Dendritic cell treated with granulocyte-macrophage colony-stimulating factor and Interleukin-4, amounts not matched to agents 40 ng/mL and 50 ng/mL, for 4 days (primary cell): ENCODE data around the gene WBP1L.
"Not testable (repeated sequence)": the region's sequence is repeated elsewhere in the genome, so short reads cannot be mapped to it uniquely, and the experiment has no call there.

Experiments used
- H3K27ac Mint-ChIP-seq: one replicate; pipeline ENCODE4 v1.8.0; 2022; ENCODE audit warnings: mild to moderate bottlenecking, mixed read lengths
- H3K27me3 Mint-ChIP-seq: one replicate; pipeline ENCODE4 v1.8.0; 2022; ENCODE audit warnings: mild to moderate bottlenecking, mixed read lengths
- H3K36me3 Mint-ChIP-seq: one replicate; pipeline ENCODE4 v1.8.0; 2022; ENCODE audit warnings: low read depth, mixed read lengths
- H3K4me1 Mint-ChIP-seq: one replicate; pipeline ENCODE4 v1.8.0; 2022; ENCODE audit warnings: low read depth, mixed read lengths
- H3K4me3 Mint-ChIP-seq: one replicate; pipeline ENCODE4 v1.8.0; 2022; ENCODE audit warnings: mild to moderate bottlenecking, moderate library complexity, mixed read lengths
- H3K9me3 Mint-ChIP-seq: one replicate; pipeline ENCODE4 v1.8.0; 2022; ENCODE audit warnings: mixed read lengths
- intact Hi-C: fragments of 100-400 bp; cut with micrococcal nuclease; formaldehyde crosslinking; loops from one replicate; pipeline ENCODE4 v1.15.0; 2022

The WBP1L gene

DNA sequence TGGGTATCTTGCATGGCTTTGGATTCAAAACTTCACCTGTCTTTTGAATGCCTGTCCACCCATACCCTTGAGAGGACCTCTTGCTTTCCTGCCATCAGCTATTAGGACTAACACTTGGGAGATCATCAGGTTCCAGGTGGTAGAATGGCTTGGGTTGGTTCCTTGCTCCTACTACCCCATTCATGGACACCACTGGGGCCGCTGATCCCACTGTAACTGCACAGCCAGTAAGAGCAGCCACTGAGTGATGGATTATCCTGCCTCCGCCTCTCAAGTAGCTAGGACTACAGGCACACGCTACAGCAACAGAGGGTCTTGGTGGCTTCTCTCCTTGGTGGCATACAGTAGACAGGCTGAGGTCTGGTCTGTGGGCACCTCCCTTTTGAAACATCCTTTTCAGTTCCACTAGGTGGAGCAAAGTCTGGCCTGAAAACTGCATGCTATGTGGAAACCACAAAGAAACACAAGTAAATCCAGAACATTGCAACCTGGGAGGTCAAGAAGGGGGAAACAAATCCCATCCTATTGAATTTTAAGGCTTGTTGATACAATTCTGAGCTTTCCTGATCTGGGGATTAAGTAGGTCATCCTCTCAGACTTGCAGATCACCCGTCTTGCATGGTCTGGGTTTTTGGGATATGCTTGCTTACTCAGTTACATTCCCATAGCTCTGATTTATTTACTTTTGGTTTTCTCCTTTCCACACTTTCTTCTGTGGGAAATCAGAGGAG lies 9.4 kb downstream of the WBP1L start:
- intact Hi-C loops: loop anchor here (5.0 kb wide), 1 partner anchor 34 kb away; no protein-coding TSS in a partner anchor
- no peaks in the 10 kb centered on the region for H3K27me3 Mint-ChIP-seq
- no peaks in the 10 kb centered on the region for H3K9me3 Mint-ChIP-seq
- H3K4me1 Mint-ChIP-seq: peaks cover 49% of the 10 kb centered on the region
- peaks cover 39% of the 10 kb centered on the region for H3K36me3 Mint-ChIP-seq
- H3K27ac Mint-ChIP-seq: peak overlapping the region; percentile 56
- no peak overlapping the region for H3K4me3 Mint-ChIP-seq

DNA sequence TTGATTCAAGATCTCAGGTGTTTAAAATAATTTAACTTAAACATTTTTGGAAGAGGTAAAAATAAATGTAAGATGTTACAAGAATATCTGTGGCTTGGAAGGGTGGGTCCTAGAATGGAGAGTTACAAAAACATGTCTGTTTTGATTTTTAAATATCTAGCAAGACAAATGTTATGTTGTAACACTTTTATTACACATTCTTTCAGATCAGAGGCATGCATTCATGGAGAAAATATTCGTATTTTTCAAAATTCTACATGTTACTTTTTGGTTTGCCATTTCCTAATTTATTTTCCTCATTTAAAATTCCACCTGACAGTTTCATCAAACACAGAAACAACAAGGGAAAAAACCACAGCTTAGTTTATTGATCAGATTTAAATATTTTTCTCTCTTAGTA lies 10.0 kb downstream of the WBP1L start:
- Mint-ChIP-seq H3K36me3 (peaks cover 39% of the 10 kb centered on the region), H3K4me3 (no peak overlapping the region), H3K27me3 (no peaks in the 10 kb centered on the region), H3K9me3 (no peaks in the 10 kb centered on the region), H3K27ac (no peak overlapping the region), H3K4me1 (peaks cover 49% of the 10 kb centered on the region)
- intact Hi-C loops: loop anchor here (5.0 kb wide), 1 partner anchor 34 kb away; no protein-coding TSS in a partner anchor

DNA sequence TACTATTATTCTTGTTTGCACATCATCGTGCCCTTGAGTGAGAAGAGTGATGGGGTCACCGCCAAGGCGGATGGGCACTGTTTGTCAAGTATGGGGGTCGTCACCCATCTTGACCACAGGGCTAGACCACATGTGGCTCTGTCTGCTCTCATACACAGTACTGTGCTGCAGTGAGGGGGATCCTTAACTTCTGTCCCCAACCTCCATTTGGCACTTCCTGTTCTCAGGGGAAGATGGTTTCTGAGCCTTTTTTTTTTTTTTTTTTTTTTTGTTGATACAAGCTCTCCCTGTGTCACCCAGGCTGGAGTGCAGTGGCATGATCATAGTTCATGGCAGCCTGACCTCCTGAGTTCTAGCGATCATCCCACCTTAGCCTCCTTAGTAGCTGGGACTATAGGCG lies 13.6 kb downstream of the WBP1L start:
- Mint-ChIP-seq H3K9me3 (no peaks in the 10 kb centered on the region), H3K4me3 (no peak overlapping the region), H3K36me3 (peaks cover 43% of the 10 kb centered on the region), H3K27ac (no peak overlapping the region), H3K27me3 (no peaks in the 10 kb centered on the region), H3K4me1 (peaks cover 50% of the 10 kb centered on the region)
- intact Hi-C loops: no loop called here

DNA sequence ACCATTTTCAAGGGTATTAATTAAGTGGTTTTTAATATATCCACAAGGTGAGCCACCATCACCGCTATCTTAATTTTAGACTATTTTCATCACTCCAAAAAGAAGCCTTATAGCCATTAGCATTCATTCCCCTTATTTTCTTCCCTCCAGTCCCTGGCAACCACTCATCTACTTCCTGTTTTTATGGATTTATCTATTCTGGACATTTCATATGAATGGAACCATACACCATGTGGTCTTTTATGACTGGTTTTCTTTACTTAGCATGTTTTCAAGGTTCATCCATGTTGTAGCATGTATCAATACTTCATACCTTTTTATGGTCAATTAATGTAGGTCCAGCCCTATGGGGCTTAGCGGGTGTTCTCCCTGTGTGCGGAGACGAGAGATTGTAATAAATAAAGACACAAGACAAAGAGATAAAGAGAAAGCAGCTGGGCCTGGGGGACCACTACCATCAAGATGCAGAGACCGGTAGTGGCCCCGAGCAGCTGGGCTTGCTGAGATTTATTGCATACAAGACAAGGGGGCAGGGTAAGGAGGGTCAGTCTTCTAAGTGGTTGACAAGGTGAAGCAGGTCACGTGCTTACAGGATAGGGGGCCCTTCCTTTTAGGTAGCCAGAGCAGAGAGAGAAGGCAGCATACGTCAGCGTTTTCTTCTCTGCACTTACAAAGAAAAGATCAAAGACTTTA lies 14.6 kb downstream of the WBP1L start:
- Mint-ChIP-seq H3K27me3 (no peaks in the 10 kb centered on the region), H3K27ac (peak overlapping the region; percentile 59), H3K4me1 (peaks cover 45% of the 10 kb centered on the region), H3K4me3 (peak overlapping the region; percentile 42), H3K9me3 (no peaks in the 10 kb centered on the region), H3K36me3 (peaks cover 46% of the 10 kb centered on the region)
- intact Hi-C loops: no loop called here

DNA sequence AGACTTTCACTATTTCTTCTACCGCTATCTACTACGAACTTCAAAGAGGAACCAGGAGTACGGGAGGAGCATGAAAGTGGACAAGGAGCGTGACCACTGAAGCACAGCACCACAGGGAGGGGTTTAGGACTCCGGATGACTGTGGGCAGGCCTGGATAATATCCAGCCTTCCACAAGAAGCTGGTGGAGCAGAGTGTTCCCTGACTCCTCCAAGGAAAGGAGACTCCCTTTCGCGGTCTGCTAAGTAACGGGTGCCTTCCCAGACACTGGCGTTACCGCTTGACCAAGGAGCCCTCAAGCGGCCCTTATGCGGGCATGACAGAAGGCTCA lies 15.2 kb downstream of the WBP1L start:
- Mint-ChIP-seq H3K27ac (peak overlapping the region; percentile 59), H3K4me1 (peaks cover 42% of the 10 kb centered on the region), H3K36me3 (peaks cover 49% of the 10 kb centered on the region)
- H3K4me3 Mint-ChIP-seq, H3K9me3 Mint-ChIP-seq, intact Hi-C loops, H3K27me3 Mint-ChIP-seq: not testable (repeated sequence)

DNA sequence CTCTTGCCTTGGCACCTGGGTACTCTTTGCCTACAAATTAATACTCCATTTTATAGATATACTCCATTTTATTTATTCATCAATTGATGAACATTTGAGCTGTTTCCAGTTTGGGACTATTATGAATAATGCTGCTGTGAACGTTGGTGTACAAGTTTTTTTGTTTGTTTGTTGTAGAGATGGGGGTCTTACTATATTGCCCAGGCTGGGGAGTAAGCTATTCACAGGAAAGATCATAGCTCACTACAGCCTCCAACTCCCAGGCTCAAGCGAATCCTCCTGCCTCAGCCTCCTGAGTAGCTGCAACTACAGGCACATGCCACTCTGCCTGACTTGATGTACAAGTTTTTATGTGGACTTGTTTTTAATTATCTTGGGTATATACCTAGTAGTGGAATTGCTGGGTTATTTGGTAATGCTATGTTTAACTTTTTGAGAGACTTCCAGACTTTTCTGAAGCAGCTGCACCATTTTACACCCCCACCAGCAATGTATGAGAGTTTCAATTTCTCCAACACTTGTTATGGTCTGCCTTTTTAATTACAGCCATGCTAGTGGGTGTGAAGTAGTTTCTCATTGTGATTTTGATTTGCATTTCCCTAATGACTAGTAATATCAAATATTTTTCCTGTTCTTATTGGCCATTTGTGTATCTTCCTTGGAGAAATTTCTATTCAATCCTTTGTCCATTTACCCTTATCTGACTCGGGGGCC lies 15.9 kb downstream of the WBP1L start:
- Mint-ChIP-seq H3K4me1 (peaks cover 42% of the 10 kb centered on the region), H3K4me3 (no peak overlapping the region), H3K36me3 (peaks cover 50% of the 10 kb centered on the region), H3K27me3 (no peaks in the 10 kb centered on the region), H3K9me3 (no peaks in the 10 kb centered on the region), H3K27ac (no peak overlapping the region)
- intact Hi-C loops: no loop called here

DNA sequence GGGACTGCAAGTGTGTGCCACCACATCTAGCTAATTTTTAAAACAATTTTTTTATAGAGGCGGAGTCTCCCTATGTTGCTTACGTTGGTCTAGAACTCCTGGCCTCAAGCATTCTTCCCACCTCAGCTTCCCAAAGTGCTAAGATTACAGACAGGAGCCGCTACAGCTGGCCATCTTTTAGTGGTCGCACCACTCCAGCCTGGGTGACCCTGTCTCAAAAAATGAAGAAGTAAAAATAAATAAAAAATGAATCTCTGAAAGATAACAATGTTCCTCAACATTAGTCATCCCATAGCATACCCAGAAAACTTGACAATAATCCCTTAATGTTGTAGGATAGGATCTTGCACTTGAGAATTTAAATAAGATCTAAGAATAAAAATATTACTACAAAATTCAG lies 18.2 kb downstream of the WBP1L start:
- Mint-ChIP-seq H3K9me3 (no peaks in the 10 kb centered on the region), H3K4me1 (peaks cover 37% of the 10 kb centered on the region), H3K27ac (no peak overlapping the region), H3K36me3 (peaks cover 60% of the 10 kb centered on the region), H3K27me3 (no peaks in the 10 kb centered on the region), H3K4me3 (no peak overlapping the region)
- intact Hi-C loops: no loop called here

DNA sequence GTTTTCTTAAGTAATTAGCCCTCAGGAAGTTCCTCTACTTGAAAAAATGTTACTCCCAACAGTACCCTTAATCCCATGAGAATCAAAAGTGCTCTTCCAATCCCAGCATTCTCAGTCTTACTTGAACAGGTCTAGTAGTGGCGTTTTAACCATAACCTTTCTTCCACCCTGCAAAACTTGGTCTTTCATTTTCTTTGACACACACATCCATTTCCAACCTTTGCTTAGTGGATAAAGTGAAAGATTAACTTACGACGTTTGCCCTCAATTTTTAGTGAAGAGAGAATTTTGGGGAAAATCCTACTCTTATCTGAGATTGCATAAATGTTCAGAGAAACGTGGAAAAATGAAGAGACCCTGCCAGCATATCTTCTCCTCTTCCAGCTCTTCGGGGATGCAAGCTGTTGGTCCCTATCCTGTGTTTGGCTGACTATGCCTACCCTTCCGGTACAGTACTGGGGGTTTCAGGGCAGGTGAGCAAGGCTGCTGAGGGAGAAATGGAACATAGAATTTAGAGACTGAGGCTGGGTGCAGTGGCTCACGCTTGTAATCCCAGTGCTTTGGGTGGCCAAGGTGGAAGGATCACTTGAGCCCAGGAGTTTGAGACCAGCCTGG lies 18.8 kb downstream of the WBP1L start:
- Mint-ChIP-seq H3K27ac (no peak overlapping the region), H3K36me3 (peaks cover 60% of the 10 kb centered on the region)

DNA sequence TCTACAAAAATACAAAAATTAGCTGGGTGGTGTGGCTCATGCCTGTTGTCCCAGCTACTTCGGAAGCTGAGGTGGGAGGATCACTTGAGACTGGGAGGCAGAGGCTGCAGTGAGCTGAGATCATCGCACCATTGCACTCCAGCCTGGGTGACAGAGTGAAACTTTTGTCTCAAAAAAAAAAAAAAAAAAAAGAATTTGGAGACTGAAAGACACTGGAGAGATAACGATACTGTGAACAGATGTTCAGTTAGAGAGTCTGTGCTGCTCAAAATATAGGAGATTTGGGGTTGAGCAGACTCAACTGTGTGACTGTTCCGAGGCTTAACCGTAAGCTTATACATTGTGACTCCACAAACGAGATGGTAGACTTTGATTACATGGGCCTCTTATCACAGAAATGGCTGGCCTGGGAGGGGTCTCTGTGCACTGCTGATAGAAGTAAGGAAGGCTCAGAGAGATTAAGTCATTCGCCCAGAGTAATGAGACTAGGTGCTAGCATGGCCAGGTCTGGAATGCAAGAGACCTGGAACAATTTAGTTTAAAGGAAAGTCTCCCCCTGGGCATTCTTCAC lies 19.4 kb downstream of the WBP1L start:
- Mint-ChIP-seq H3K27me3 (no peaks in the 10 kb centered on the region), H3K4me3 (no peak overlapping the region), H3K36me3 (peaks cover 60% of the 10 kb centered on the region), H3K27ac (no peak overlapping the region), H3K4me1 (peaks cover 32% of the 10 kb centered on the region), H3K9me3 (no peaks in the 10 kb centered on the region)
- intact Hi-C loops: no loop called here

More for the DNA sequence above, 18.8 kb downstream of the WBP1L start:
- Mint-ChIP-seq H3K4me3 (no peak overlapping the region), H3K27me3 (no peaks in the 10 kb centered on the region), H3K4me1 (peaks cover 35% of the 10 kb centered on the region), H3K9me3 (no peaks in the 10 kb centered on the region)
- intact Hi-C loops: no loop called here

DNA sequence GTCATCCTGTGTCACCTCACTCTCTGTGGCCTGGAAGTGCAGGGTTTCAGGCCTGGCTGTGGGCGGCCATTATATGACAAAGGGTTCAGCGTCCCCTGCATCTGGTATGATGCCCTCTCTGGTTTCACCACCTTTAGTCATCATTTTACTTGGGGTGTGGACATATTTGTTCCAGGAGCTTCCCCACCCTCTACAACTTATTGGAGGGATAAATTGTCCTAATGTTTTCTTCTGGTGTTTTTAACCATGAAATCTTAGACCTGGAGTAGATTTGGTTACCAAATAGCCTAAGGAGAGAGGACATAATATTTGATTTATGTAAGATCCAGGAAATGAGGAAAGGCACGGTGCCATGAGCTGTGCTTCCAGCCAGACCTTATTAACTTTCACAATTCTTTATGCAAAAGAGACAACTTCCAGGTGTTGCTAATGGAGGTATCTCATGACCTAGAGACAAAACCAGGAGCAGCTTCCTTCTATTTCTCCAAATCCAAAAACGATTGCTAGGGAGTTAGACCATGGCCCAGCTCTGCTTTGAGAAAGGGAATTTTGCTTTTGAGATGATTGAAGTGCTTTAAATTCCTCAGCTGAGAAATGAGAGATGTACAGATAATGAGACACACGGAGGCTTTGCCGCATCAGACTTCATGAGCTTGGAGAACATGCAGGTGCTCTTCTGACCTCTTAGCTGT lies 20.9 kb downstream of the WBP1L start:
- peaks cover 25% of the 10 kb centered on the region for H3K4me1 Mint-ChIP-seq
- H3K27me3 Mint-ChIP-seq: no peaks in the 10 kb centered on the region
- H3K36me3 Mint-ChIP-seq: peaks cover 58% of the 10 kb centered on the region
- H3K4me3 Mint-ChIP-seq: no peak overlapping the region
- no peak overlapping the region for H3K27ac Mint-ChIP-seq
- intact Hi-C loops: no loop called here
- H3K9me3 Mint-ChIP-seq: no peaks in the 10 kb centered on the region

DNA sequence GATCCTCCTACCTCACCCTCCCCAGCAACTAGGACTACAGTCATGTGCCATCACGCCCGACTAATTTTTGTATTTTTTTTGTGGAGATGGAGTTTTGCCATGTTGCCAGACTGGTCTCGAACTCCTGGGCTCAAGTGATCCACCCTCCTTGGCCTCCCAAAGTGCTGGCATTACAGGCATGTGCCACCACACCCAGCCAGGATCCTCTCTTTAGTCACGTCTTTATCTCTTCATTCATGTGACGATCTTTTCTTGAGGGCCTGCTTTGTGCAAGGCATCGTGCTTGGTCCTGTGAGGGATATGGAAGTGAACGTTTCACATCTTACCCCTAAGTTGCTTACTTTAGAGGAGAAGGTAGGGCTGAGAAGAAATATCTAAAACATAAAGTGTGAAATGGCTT lies 21.6 kb downstream of the WBP1L start:
- intact Hi-C loops: no loop called here
- H3K4me1 Mint-ChIP-seq: peaks cover 20% of the 10 kb centered on the region
- peaks cover 51% of the 10 kb centered on the region for H3K36me3 Mint-ChIP-seq
- H3K27ac Mint-ChIP-seq: no peak overlapping the region
- H3K4me3 Mint-ChIP-seq: no peak overlapping the region
- H3K9me3 Mint-ChIP-seq: no peaks in the 10 kb centered on the region
- H3K27me3 Mint-ChIP-seq: no peaks in the 10 kb centered on the region

DNA sequence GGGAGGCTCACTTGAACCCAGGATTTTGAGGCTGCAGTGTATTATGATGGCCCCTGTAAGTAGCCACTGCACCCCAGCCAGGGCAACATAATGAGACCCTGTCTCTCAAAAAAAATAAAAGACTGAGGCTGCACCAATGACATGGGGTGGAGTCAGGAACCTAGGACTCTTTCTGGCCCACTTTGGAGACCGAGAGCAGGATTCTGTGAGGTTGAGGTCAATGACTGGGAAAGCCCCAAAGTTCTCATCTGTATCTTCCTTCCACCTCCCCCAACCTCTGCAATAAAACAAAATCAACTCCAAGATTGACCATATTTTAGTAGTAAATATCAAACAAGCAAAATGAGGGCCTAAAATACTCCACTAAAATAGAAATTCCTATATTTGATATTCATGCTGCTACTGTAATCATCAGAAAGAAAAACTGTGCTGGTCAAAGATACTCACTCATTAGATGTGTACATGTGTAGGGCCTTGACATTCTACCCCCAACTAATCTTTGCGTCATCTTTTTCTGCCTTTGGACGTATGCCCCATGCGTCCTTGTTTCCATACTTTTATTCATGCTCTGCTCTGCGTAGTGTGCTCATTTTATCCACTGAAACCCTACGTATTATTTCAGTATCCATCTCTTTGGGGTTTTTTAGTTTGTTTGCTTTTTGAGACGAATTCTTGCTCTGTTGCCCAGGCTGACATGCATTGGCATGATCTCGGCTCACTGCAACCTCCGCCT lies 23.8 kb downstream of the WBP1L start:
- H3K4me1 Mint-ChIP-seq: peaks cover 19% of the 10 kb centered on the region
- no peak overlapping the region for H3K4me3 Mint-ChIP-seq
- intact Hi-C loops: no loop called here
- H3K9me3 Mint-ChIP-seq: no peaks in the 10 kb centered on the region
- no peak overlapping the region for H3K27ac Mint-ChIP-seq
- peaks cover 48% of the 10 kb centered on the region for H3K36me3 Mint-ChIP-seq
- H3K27me3 Mint-ChIP-seq: no peaks in the 10 kb centered on the region
